ENCODE data around the gene KLF5.
A peak's percentile ranks its signal among the peaks of the same experiment; 100 is the strongest.
"Not testable (repeated sequence)": the region's sequence is repeated elsewhere in the genome, so short reads cannot be mapped to it uniquely, and the experiment has no call there.

Gene KLF5

DNA sequence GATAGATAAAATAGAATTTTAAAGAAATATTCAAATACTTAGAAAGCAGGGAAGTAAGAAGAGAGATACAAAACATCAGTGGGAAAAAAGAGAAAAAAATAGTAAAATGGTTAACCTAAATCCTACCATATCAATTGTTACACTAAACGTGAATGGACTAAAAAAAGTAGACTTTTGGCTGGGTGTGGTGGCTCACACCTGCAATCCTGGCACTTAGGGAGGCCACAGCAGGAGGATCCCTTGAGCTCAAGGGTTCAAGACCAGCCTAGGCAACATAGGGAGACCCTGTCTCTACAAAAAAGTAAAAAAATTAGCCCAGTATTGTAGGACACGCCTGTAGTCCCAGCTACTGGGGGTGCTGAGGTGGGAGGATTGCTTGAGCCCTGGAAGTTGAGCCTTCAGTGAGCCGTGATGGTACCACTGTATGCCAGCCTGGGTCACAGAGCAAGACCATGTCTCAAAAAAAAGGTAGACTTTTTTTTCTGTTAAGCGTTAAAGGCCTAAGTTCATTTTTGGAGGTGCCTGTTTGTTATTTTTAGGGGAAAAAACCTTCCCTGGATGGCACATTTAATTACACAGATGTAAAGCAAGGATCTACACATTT, 29.6 kb downstream of the KLF5 start:
- no peak for DNase-seq (ENCODE audit: low read depth)

DNA sequence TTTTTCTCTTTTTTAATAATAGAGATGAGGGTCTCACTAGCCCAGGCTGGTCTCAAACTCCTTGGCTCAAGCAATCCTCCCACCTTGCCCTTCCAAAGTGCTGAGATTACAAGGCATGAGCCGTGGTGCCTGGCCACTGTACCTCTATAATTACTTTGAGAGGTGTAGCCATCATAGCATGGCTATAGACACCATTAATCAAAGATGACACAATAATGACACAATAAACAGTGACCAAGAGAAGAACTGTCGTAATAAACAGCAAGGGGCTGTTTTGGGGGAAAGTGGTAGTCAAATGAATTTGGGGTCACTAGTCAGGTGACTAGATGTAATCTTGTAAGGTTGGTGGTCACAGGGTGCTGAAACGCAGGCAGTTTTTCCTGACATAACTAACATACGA, 30.4 kb downstream of the KLF5 start:
- no peak for DNase-seq (ENCODE audit: low read depth)

DNA sequence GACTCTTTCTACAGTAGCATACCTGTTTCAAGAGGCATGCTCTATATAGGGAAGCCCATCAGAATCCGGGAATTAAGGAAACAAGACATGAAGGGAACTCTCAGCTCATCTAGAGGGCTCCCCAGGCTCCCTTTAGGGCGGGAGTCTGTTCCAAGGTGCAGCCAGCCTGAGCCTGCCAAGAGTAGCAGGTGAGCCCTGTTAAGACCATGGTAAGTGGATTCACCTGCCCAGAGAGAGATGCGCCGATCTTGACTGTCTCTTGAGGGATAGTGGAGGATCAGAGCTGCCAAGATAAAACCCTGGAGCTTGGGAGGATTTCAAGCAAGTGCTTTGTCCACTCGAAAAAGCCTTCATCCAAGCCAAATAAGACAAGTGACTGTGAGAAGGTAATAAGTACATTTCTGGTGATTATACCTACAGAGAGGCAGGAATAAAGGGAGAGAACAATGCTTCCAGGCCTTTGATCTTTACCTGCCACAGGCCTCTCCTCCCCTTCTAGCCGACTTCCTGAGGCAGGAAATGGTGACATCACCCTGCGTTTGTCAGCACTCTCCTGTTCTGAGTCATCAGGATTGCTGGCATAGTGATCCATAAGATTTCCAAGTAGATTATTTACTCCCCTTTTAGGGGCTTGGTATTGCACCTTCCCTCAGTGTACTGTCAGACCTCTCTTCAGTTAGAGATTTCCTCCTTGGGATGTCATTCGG, 31.5 kb downstream of the KLF5 start:
- no peak for DNase-seq (ENCODE audit: low read depth)

DNA sequence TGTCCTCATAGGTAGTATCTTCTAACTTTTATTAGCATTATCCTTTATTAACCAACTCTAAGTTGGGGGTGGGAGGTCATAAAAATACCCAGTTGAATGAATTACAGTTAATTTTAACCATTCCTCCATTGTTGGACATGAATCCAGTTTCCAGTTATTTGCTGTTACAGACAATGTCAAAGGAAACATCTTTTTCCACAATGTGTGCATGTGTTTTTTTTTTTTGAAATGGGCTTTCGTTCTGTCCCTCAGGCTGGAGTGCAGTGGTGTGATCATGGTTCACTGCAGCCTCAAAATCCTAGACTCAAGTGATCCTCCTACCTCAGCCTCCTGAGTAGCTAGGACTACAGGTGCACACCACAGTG, 32.0 kb downstream of the KLF5 start:
- no peak for DNase-seq (ENCODE audit: low read depth)

DNA sequence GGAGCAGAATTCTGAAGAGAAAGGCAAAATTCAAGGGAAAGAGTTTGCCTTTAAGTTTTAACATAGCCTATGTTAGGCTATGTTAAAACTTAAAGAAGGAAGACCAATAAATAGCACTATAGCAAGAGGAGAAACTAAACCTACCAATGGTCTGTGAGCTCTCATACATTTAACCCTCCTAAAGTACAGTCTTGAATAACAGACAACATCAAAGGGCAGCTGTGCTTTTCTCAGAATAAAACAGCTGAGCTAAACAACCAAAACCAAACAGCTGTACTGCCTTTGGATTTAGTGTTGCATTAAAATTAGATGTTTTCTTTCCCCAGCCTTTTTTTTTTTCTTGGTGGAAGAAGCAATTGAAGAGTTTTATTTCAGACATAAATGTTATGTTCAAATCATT, 34.0 kb downstream of the KLF5 start:
- no peak for DNase-seq (ENCODE audit: low read depth)

DNA sequence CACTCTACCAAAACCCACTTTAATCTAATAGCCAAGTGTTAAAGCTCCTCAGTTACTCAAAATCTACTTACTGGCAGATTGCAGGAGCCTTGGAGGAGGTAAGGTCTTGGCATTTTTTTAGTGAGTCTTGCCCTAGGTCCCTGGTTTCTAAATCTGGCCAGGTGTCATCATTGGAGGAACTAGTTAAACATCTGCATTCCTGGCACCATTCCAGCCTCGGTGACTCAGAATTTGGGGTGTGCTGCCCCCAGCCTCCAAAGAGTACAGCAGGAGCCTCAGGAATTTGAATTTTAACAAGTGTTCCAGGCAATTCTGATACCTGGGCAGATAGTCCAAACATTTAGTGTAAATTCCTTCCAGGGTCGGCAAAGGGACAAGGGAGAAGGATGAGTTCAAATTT, 37.4 kb downstream of the KLF5 start:
- no peak for DNase-seq (ENCODE audit: low read depth)

DNA sequence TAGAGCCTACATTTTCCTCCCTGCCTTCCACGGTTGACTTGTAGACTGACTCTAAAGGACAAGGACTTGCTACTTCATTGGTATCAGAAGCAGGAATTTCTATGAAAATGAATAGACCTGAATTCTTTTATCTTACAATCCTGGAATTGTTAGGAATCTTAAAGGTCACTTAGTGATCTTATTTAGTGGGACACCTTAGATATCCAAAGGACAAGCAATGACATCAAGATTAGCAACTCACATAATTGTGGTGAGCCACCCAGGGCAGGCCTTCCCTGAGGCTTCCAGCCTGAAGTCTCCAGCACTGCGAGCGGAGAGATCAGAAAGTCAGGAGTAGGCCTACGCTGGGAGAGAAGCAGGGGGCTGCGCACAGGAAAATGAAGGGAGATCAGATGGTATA, 37.8 kb downstream of the KLF5 start:
- no peak for DNase-seq (ENCODE audit: low read depth)

DNA sequence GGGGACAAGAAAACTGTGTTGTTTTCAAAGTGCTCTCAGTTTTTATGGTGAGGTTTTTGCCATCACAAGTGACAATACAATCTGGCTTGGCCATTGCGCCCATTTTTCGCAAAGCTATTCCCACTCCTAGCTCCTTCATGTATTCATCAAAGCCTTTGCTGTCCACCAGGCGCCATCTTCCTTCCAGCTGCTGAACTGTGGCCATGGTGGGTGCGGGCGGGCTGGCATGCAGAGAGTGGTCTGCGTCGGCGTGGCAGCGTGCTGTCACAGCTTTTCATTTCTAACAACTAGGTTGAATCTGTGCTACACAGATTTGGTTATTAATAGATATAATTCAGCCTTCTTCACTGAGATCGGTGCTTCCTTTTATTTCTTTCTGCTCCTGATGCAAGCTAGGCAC, 42.0 kb downstream of the KLF5 start:
- not testable (repeated sequence) for DNase-seq (ENCODE audit: low read depth)

DNA sequence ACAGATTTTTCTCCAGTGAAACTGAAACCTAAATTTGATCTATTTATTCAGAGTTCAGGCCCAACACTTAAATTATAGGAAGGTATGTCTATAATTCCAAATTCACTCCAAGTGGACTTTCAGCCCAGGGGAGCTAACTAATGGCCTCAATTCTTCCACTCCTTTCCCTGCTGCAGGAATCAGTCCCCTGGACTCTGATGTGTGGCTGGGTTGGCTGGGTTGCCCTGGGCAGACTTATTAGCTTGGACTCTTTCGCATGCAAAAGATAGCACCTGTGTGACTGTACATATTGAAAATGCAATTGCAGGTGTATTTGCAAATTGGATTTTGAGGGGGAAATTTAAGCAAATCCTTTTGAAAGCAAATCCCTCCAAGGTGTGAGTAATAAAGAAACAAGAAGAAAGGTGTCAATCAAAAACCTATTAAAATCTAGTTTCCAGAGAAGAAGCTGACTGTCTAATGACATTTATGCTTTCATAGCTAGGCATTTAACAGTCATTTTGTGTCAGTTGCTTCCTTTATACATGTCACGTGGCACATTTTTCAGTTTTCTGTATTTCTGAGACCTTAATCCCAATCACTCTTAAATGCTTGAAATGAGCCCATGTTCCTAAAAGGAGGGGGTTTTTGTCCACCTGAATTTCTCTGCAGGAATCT, 42.7 kb downstream of the KLF5 start:
- DNase-seq (ENCODE audit: low read depth): no peak

DNA sequence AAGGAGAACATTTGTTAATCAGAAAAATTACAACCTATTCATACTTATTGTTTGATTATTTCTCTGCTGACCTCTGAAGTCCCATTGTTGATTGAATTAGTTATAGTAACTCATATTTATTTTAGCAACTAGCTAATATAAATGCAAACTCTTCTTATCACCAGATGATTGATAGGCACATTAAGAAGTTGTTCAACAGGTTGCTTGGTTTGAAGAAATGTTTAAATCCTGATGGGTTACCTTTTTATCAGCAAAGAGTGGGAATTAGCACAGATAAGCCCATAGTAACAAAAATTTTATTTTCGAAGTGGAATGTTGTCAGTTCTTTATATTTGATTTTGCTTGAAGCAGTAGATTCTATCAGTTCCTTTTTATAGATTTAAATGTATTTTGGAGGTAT, 44.4 kb downstream of the KLF5 start:
- DNase-seq (ENCODE audit: low read depth): no peak

DNA sequence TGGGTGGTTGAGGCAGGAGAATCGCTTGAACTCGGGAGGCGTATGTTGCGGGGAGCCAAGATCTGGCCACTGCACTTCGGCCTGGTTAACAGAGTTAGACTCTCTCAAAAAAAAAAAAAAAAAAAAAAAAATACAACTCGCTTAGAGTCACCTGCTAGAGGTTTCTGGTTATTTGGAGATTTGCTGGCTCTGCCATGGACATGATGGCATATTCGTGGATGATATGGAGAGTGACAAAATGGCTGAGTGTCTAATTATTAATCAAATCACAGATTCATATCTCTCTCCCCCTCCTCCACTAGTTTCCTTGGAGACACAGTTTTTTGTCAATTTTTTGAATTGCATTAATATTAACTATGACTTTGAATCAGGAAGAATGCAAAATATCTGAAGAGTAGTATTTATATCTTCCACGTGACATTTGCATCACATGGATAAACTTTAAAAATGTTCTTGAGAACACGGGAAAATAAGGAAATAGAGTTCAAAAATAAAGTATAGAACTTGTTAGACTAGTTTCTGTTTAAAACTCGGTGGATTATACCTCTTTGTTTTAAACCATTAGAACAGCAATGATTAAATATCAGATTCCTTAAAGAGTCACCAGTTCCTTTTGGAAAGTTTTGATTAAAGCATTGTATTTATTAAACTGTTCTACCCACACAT, 47.8 kb downstream of the KLF5 start:
- no peak for DNase-seq (ENCODE audit: low read depth)

DNA sequence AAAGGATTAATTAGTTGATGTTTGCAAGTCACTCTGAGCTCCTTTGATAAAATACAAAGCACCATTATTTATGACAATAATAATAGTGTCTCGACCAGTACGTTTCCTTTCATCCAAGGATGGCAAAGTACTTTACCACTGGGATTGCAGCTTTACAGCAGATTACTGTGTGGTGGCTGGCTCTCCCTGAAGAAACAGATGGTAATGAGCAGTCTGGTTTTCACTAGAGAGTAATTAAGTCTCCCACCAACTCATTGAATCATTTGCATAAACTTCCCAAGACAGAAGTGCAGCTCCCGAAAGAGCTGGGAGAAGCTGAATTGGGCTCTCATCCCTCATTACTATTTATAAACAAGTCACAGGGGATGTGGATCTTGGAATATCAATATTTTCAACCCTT, 48.7 kb downstream of the KLF5 start:
- DNase-seq (ENCODE audit: low read depth): no peak

DNA sequence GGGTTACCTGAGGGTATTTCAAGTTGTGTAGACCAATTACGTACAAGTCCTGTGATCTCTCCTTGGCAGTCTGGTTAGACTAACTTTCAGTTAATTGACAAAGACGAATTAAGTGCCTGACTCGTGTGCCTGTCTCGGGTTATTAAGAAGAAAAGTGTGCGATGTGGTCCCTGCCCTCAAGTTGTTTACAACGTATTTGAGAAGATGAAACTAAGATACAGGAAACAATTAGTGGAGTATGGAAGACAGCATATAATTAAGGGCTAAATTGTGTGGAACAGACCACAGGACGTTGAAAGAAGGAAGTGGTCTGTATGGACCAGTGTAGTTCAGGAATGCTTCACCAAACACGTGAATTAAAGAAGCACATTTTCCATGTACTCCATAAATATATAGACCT, 49.2 kb downstream of the KLF5 start:
- DNase-seq (ENCODE audit: low read depth): no peak

DNA sequence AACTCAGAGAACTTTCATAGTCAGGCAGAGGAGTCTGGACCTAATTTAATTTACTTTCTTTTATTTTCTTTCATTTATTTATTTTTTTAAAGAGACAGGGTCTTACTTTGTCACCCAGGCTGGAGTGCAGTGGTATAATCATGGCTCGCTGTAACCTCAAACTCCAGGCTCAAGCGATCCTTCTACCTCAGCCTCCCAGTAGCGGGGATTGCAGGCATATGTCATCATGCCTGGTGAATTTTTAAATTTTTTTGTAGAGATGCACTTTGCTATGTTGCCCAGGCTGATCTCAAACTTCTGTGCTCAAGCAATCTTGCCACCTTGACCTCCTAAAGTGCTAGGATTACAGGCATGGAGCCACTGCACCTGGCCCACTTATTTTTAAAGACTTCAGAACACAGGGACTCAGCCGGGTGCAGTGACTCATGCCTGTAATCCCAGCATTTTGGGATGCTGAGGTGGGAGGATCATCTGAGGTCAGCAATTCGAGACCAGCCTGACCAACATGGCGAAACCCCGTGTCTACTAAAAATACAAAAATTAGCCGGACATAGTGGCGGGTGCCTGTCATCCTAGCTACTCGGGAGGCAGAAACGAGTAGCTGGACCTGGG, 50.6 kb downstream of the KLF5 start:
- no peak for DNase-seq (ENCODE audit: low read depth)

DNA sequence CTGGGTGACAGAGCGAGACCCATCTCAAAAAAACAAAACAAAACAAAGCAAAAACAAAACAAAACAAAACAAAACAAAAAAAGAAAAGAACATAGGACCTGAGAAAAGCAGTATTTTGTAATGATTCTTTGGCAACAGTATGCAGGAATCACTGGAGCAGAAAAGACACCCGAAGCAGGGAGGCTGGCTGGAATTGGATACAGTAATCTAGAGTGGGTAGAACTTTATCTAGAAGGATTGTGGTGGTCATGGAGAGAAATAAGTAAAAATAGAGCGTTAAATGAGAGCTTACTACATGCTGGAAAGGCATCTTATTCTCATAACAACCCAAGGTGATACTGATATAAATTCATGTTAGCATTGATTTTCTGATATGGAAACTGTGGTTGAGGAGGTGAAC, 51.2 kb downstream of the KLF5 start:
- no peak for DNase-seq (ENCODE audit: low read depth)

DNA sequence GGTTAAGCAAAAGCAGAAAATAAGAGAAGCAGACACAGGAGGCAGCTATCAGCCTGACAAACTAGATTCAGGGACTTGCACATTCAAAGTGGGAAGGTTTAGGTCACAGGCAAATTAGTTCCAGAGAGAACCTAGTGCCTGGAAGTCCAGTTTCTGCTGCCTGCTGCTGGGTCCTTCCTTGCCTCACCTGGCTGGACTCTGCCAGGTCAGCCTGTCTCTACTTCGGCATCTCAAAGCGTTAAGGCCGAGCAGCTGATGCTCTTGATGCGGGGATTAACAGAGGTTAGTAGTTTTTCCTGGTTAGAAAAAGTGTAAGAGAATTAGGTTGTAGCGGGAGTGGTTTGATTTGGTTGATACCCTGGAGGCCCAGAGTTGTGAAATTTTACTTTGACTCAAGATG, 52.0 kb downstream of the KLF5 start:
- peak; percentile 4 for DNase-seq (ENCODE audit: low read depth)

DNA sequence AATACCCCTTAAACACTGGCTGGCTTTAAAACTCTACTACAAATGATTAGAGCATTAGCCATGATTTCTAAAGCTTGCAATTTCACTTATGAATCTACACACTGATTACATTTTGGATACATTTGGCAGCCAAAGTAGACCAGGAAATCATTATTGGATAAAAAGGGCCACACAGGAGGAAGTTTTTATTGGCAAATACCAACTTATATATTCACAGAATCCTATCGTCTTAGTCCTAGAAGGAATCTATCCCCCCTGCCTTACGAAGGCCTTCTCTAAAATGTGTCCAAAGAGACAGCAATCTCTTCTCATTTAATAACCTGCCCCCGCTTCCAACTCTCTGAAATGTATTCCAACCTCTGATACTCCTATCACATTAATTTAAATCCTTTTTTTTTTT, 52.5 kb downstream of the KLF5 start:
- no peak for DNase-seq (ENCODE audit: low read depth)

DNA sequence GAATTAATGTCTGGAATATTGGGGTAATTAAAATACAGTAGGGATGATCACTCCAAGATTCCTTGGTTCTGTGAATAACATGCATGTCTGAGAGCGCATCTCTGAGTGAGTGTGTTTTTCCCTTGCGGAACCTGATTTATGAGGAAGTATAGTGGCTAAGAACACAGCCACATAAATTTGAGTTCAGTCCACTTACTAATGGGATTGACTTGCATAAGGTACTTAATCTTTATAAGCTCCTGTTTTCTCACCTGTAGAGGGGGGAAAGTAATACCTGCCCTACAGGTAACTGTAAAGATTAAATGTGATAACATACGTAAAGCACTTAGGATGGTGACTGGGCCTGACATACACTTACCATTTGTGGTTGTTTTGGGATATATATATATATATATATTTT, 60.8 kb downstream of the KLF5 start:
- DNase-seq (ENCODE audit: low read depth): no peak
